Parathyroid adenoma (tissue), 2 donors: ENCODE data around the gene MARK4.

Experiments
- H2AFZ ChIP-seq: fragments of 300-600 bp; sonication (generic); one replicate; pipeline ENCODE4 v1.7.0; 2017; ENCODE audit warnings: antibody characterized with exemption, mild to moderate bottlenecking
- H3K27ac ChIP-seq: fragments of 300-600 bp; sonication (generic); one replicate; pipeline ENCODE4 v1.7.0; 2017
- H3K27me3 ChIP-seq: fragments of 300-600 bp; sonication (generic); one replicate; pipeline ENCODE4 v1.7.0; 2017; ENCODE audit warnings: low read length; ENCODE audit not compliant: control insufficient read depth, insufficient read depth
- H3K36me3 ChIP-seq: fragments of 300-600 bp; sonication (generic); one replicate; pipeline ENCODE4 v1.7.0; 2017; ENCODE audit warnings: low read length; ENCODE audit not compliant: control insufficient read depth, insufficient read depth
- H3K4me1 ChIP-seq: fragments of 300-600 bp; sonication (generic); one replicate; pipeline ENCODE4 v1.7.0; 2017; ENCODE audit warnings: control low read depth
- H3K4me2 ChIP-seq: fragments of 300-600 bp; sonication (generic); one replicate; pipeline ENCODE4 v1.7.0; 2017; ENCODE audit warnings: low read length
- H3K4me3 ChIP-seq: fragments of 300-600 bp; sonication (generic); one replicate; pipeline ENCODE4 v1.7.0; 2017; ENCODE audit warnings: low read depth, low read length
- H3K79me2 ChIP-seq: fragments of 300-600 bp; sonication (generic); one replicate; pipeline ENCODE4 v1.7.0; 2017; ENCODE audit warnings: control low read depth
- H3K9ac ChIP-seq: fragments of 300-600 bp; sonication (generic); one replicate; pipeline ENCODE4 v1.7.0; 2017; ENCODE audit warnings: mild to moderate bottlenecking
- H3K9me3 ChIP-seq: fragments of 300-600 bp; sonication (generic); one replicate; pipeline ENCODE4 v1.7.0; 2017; ENCODE audit warnings: low read length; ENCODE audit not compliant: control insufficient read depth
- CTCF ChIP-seq: fragments of 300-600 bp; sonication (generic); IDR thresholded peaks from one replicate; pipeline ENCODE4 v1.7.0; 2017; ENCODE audit warnings: antibody characterized with exemption, mild to moderate bottlenecking
- donor health status: primary hyperparathyroidism.

Gene MARK4

GRCh38 chr19:45294291-45295029 is 43.4 kb downstream of the MARK4 start:
- H3K27ac ChIP-seq = no peak overlapping the region
- H3K4me1 ChIP-seq = no peaks in the 10 kb centered on the region
- TF ChIP-seq CTCF = no peak
- H3K9me3 ChIP-seq = no peaks in the 10 kb centered on the region
- H3K27me3 ChIP-seq = no peaks in the 10 kb centered on the region
- no peak overlapping the region for H3K4me3 ChIP-seq
- no peak overlapping the region for H3K4me2 ChIP-seq
- no peaks in the 10 kb centered on the region for H3K36me3 ChIP-seq
- no peak overlapping the region for H3K9ac ChIP-seq
- no peak overlapping the region for H2AFZ ChIP-seq
- no peaks in the 10 kb centered on the region for H3K79me2 ChIP-seq

GRCh38 chr19:45295873-45296272 is 44.8 kb downstream of the MARK4 start:
- H3K79me2 ChIP-seq = no peaks in the 10 kb centered on the region
- no peak overlapping the region for H3K9ac ChIP-seq
- no peak overlapping the region for H3K4me2 ChIP-seq
- H3K4me1 ChIP-seq = no peaks in the 10 kb centered on the region
- TF ChIP-seq CTCF = no peak
- no peak overlapping the region for H3K27ac ChIP-seq
- H3K27me3 ChIP-seq = no peaks in the 10 kb centered on the region
- H3K36me3 ChIP-seq = no peaks in the 10 kb centered on the region
- H2AFZ ChIP-seq = no peak overlapping the region
- no peak overlapping the region for H3K4me3 ChIP-seq
- H3K9me3 ChIP-seq = no peaks in the 10 kb centered on the region

- H3K4me1 ChIP-seq = no peaks in the 10 kb centered on the region
- no peaks in the 10 kb centered on the region for H3K9me3 ChIP-seq
- no peak for TF ChIP-seq CTCF
- H3K4me2 ChIP-seq = no peak overlapping the region
- no peaks in the 10 kb centered on the region for H3K27me3 ChIP-seq
- H3K9ac ChIP-seq = no peak overlapping the region
- H3K4me3 ChIP-seq = no peak overlapping the region
- no peak overlapping the region for H3K27ac ChIP-seq
- H3K36me3 ChIP-seq = no peaks in the 10 kb centered on the region
- no peak overlapping the region for H2AFZ ChIP-seq
- no peaks in the 10 kb centered on the region for H3K79me2 ChIP-seq
Measured at GRCh38 chr19:45296355-45296754, 45.3 kb downstream of the MARK4 start.

- Histone ChIP-seq H3K4me2 (no peak overlapping the region), H3K27me3 (no peaks in the 10 kb centered on the region), H3K9ac (no peak overlapping the region), H3K9me3 (no peaks in the 10 kb centered on the region), H3K4me1 (no peaks in the 10 kb centered on the region), H3K4me3 (no peak overlapping the region), H3K27ac (no peak overlapping the region), H2AFZ (no peak overlapping the region), H3K79me2 (no peaks in the 10 kb centered on the region), H3K36me3 (no peaks in the 10 kb centered on the region)
- TF ChIP-seq CTCF = no peak
Measured at GRCh38 chr19:45297674-45298073, 46.6 kb downstream of the MARK4 start.

GRCh38 chr19:45298264-45298663 is 47.2 kb downstream of the MARK4 start:
- no peaks in the 10 kb centered on the region for H3K36me3 ChIP-seq

More at GRCh38 chr19:45298264-45298663, 47.2 kb downstream of the MARK4 start:
- Histone ChIP-seq H3K9ac (no peak overlapping the region), H3K4me3 (no peak overlapping the region), H3K79me2 (no peaks in the 10 kb centered on the region), H3K9me3 (no peaks in the 10 kb centered on the region), H3K4me1 (no peaks in the 10 kb centered on the region), H3K4me2 (no peak overlapping the region), H2AFZ (no peak overlapping the region), H3K27me3 (no peaks in the 10 kb centered on the region), H3K27ac (no peak overlapping the region)
- no peak for TF ChIP-seq CTCF
